Raji (cell line): ENCODE measurements around the gene ELK3.

Experiments
- POLR2A ChIP-seq: IDR thresholded peaks from 2 replicates; pipeline ENCODE4 v1.6.1; 2011; ENCODE audit warnings: low read depth, low read length, control low read depth; ENCODE audit not compliant: insufficient read depth

The ELK3 gene

DNA sequence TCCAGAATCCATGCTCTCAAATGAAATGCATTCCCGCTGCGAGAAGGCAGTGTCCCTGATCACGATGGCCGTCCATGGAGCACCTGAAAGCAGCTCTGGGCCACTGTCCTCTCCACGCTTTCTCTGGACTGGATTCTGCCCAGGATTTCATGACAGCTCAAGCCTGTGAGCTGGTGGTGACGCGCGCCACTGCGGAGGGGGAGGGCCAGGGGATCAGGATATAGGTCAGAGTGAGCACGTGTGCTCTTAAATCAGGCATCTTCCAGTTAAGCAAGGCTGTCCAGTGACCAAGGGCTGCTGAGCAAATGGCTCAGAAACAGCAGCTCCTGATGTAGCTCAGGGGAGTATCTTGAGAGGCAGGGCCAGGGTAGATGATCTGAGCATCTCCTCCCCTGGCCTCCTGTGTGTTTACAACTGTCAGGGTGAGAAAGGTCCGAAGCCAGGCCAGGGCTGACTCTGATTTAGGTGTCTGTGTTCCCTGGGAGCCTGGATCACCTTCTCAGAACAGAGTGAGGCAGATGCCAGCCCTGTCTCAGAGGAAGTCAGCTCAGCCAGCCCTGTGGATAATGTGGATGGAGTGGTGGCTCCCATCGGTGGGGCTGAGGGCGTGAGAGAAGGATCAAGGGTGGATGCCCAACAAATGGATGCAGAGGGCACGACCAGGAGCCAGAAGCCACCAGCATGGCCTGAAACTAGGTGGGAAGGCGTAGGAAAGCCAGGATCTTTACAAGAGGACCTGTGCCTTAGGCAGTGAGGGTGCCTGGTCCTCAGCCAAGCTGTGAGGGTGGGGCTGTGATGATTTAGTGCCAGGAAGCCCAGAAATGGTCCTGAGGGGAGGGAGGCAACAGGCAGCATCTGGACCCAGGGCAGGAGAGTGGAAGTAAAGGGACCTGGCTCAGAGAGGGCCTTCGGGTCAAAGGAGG lies 55.3 kb downstream of the ELK3 start:
- TF ChIP-seq POLR2A: no peak

DNA sequence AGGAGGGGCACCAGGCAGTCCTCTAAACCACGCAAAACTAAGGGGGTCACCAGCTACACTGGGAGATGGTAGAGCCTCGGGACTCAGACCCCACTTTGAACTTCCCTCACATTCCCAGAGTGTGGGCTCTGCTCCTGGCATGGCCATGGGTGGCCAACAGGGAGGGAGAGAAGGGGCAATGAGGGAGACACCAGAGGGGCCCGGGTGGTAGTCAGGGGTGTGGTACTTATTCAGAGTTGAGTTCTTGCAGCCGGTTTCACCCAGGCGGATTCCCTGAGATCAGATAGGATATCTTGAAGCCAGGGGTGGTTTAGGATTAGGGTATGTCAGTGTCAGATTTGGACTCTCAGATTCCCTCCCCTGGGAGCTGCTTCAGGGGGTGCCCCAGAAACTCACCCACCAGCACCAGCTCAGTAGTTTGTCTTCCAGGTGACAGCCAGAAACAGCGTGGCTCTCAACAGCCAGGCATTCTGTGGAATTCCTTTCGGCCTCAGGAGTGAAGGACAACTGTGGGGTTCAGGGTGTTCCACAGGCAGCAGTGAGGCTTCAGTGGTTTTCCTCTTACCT lies 56.0 kb downstream of the ELK3 start:
- TF ChIP-seq POLR2A: no peak

DNA sequence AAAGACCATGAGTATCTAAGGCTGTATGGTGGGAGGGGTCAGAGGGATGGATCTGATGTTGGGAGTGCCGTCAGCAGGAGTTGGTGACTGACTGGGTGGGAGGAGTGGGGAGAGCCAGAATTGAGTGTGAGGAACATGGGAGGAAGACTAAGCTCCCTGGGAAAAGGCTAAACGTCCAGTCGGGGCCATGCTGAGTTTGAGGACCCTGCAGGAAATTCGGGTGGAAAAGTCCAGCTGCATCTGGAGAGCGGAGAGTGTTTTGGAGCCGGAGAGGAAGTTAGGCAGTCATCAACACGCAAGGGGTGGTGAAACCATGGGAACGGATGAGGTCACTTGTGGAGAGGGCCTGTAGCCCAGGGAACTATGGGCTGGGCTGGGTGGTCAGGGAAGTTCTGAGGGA lies 60.9 kb downstream of the ELK3 start:
- TF ChIP-seq POLR2A: no peak

DNA sequence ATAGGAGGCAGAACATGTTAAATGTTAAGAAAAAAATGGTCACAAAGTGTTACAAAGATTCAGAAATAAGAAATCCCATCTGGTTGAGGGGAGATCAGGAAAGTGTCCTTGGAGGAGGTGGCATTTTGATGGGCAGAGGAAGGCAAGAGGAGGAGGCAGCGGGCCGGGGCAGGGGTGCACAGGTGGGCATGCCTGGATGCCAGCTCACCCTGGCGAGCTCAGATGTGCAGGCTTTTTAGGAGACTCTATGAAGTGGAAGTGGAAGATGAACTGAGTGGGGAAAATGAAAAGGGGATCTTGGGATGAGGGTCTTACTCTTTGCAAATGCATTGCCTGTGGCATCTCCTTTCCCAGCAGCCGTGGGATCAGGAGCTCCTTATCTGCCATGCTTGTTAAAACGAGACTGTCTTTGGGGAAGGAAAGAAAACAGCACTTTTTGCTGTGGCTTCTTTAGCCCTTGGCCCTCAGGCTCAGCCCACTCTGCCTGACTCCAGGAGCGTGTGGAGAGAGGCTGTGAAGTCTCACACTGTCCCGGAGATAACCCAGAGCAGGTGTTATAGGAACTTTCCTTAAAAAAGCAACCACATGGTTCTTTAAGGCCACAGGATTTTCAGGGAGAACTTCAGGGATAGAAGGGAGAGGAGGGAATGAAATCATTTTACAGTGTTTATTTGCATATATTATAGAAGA lies 62.6 kb downstream of the ELK3 start:
- TF ChIP-seq POLR2A: no peak

DNA sequence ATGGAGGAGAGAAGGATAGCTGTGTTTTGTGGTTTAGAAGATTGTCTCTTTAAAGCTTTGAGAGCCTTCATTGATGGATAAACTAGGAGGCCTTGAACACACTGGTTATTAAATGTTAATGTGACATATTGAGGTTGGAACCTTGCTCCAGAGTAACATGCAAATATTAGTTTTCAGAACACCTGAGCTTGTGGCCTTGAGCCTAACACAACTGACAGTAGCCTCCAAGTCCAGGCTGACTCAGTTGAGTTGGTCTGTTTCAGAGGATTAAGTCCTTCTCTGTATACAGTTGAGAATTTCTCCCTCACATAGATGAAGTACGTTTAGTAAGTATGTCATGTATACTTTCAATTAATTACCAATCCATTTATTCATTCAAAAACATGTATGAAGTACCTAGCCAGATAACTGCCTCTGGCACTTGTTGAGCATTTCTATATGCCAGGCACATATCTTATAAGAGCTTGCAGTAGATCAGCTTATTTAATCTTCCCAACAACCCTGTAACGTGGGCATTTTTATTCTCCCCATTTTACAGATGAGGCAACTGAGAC lies 63.5 kb downstream of the ELK3 start:
- TF ChIP-seq POLR2A: no peak

DNA sequence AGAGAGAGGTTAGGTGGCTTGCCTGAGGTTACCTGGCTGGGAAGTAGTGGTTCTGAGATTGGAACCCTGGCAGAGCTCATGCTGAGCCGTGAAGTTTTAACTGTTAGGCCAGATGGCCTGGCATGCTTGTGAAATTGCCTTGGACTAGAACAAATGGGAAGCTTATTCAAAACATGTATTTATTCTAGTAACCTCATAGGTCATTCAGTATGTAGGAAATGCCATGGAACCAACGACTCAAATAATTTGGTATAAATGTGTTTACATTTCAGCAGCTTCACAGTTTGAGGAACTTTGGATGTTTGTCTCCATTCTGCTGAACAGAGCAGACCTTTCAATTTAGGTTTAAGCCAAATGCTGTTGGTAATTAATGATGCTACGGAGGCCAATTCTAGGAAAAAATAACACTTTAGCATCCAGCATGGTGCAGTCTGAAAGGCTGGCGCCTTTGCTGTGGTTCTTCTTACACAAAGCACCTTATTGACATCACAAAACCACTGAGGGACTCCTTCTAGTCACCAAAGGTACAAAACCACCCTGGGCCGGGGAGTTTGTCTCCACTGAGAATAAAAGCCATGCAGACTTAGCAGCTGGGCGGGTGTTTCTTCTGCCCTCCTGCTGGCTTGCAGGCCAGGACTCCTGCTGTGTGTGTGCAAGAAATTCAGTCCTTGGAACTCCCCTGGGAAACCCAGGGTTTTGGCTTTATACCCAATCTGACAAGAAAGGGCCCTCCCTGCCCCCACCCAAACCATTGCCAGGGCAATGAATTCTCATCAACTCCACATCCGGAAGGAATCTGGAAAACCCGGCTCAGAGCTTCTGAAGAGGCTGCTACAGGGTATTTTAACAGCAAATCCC lies 64.2 kb downstream of the ELK3 start:
- TF ChIP-seq POLR2A: no peak

DNA sequence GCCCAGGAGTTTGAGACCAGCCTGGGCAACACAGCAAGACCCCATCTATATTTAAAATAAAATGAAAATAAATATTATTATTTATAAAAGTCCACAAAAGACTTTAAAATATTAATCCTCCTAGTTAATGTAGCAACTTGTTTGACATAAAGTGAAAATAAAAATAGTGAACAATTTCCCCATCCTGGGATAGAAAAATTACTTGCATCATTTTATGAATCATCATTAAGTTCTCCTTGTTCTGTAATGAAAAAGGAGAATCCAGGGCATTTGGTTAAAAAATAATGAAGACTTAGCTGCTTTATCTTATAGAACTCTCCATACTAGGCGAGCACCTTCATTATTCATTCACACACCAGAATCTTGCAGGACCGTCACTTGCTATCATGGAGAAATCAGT lies 66.1 kb downstream of the ELK3 start:
- TF ChIP-seq POLR2A: no peak

DNA sequence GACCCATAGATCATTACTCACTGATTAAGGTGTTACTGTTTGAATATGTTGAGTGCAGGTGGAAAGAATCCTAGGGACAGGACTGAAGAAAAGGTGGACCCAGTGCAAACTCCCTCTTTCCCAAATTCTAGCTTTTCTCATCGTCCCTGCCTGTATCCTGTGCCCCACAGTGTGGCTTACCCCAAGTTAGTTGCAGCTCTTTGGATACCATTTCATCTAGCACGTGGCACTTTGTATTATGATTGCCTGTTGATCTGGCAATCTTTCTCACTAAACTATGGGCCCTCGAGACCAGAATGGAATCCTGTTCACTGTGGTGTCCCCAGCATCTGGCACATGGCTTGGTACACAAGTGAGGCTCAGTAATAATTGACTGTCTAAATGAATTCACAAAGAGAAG lies 66.5 kb downstream of the ELK3 start:
- no peak for TF ChIP-seq POLR2A

DNA sequence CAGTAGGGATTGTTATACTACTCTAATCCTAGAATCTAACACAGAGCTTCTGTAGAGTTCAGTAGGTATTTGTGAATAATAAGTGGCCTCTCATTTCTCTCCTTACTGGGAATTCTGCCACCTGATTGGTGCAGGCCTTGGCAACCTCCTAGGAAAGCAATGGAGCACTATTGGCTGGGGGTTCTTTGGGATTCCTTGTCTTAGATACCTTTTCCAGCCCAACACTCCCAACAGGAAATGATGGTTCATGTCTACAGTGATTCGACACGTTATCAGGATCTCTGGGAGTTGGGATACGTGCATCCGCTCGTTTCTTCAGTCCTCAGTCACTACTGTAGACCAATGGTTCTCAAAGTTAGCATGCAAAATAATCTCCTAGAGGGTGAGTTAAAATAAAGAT lies 67.4 kb downstream of the ELK3 start:
- TF ChIP-seq POLR2A: no peak

DNA sequence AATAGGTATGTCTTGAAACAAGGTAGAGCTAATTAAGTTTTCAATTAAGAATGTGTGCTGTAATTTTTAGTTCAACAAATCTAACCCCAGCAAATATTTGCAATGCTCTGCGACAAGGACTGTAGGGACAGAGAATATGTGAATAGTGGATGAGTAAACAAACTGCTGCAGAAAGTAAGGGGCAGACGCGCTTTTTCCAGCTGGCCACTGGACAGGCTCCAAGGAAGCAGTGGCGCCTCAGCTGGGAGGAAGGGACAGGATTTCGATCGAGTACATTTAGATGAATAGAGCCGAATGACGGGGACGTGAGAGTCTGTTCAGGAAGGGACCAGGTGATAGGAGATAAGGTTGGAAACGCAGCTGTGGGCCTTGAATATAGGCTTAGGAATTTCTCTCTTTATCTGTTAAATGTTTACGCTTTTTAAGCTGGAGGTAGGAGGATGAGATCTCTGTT lies 69.3 kb downstream of the ELK3 start:
- no peak for TF ChIP-seq POLR2A

DNA sequence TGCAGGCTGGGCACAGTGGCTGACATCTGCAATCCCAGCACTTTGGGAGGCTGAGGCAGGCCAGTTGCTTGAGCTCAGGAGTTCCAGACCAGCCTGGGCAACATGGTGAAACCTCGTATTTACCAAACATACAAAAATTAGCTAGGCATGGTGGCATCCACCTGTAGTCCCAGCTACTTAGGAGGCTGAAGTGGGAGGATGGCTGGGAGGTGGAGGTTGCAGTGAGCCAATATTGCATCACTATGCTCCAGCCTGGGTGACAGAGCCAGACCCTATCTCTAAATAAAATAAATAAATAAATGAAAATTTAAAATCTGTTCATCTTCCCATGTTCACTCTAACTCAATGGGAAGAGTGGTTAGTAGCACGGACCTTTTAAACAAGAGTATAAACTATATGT lies 71.2 kb downstream of the ELK3 start:
- TF ChIP-seq POLR2A: no peak

DNA sequence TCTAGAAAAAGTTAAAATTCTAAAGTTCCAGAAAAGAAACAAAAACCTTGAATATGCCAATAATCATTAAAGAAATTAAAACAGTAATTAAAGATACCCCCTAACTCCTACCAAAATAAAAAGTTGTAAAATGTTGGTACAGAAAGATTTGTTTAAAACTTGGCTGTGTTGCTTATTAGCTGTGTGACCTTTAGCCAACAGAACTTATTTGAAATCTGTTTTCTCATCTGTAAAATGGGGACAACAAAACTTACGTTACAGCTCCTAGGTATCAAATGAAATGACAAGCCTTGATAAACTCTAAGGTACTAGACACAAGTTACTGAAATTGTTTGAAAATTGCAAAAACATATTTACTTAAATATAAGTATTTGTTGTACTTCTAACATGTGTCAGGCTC lies 71.7 kb downstream of the ELK3 start:
- no peak for TF ChIP-seq POLR2A

DNA sequence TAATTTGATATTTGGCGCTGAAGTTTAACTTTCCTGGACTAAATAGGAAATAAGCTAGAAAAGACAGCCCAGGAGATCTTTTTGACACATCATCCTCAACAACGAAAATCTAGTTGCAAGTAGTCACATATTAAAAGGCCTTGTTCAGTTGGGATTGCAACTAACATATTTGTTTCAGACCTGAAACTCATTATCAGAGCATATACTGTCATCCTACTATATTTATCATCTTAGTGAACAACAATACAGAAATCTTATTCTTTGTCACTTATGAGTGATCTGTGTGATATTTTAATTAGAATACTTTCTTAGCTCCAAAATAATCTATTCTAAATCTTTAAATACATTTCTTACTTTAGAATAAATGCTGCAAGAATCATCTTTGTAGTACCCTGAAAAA lies 72.1 kb downstream of the ELK3 start:
- no peak for TF ChIP-seq POLR2A

DNA sequence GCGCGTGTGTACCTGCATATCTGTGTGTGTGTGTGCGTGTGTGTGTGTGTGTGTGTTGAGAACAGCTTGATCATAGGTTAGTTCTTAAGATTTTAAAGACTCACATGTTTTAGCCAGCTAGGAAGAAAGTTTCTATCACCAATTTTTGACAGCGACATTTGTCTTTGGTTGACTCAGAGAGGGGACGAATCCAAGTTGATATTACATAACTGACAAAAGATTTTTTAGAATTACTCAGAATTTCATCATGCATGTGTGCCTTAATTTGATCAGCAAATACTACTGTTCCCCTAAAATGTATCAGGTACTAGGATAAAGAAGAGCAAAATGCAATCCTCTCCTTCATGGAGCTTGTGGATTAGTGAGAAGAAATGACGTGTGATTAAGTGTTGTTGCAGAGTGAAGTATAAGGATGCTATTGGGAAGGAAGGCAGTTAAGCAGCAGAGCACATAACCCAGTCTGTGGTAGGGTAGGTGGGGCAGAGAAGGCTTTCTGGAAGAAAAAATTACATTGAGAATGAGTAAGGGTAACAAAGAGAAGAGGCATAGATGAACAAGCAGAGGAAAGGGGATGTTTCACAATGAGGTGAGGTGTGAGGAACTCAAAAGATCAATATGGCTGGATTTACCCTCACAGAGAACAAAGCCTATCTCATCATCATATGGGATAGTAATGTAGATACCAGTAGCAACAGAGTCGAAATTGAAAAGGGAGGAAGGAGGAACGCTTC lies 77.5 kb downstream of the ELK3 start:
- no peak for TF ChIP-seq POLR2A
